Epithelial cell of esophagus (primary cell): ENCODE results near the gene UBE2D4.

Experiments used
- DNase-seq: peaks from one replicate; pipeline ENCODE4 v3.0.0; 2010; ENCODE audit warnings: low read depth
- H3K4me3 ChIP-seq: 2 replicates; pipeline ENCODE4 v1.5.1; 2011; ENCODE audit warnings: mild to moderate bottlenecking, low read length, control low read depth
- TF ChIP-seq, protein P1 (sequence below): IDR thresholded peaks from 2 replicates; pipeline ENCODE4 v1.5.1; 2011; ENCODE audit warnings: low read depth, mild to moderate bottlenecking, low read length, control low read depth, inconsistent platforms; ENCODE audit not compliant: insufficient read depth; ENCODE audit errors: missing control alignments

The UBE2D4 gene

DNA sequence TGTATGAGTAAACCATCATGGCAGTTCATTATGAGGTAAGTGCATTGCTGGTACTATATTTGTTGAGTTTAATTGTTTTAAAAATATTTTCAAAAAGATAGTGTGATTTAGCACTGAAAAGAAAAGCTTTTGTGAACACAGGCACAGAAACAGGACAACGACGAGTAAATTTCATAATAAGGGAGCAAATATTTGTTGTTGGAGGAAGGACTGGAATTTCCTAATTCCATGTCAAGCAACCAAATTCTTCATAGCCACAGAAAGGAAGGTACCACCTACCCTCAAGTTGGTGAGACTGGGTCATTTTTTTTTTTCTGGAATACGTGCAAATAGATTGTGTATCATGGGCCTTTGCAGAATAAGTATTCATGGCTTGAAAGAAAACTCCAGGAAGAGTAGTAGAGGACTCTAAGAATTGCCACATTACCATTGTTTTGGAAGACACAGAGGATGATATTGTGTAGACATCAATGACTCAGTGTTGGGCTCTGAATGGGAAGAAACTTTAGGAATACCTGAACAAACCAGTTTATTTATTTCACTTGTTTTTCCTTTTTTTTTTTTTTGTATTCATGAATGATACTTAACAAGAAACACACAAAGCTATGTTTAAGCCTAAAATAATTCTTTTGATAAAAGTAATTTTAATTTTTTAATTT lies 7.8 kb downstream of the UBE2D4 start:
- TF ChIP-seq, protein P1, sequence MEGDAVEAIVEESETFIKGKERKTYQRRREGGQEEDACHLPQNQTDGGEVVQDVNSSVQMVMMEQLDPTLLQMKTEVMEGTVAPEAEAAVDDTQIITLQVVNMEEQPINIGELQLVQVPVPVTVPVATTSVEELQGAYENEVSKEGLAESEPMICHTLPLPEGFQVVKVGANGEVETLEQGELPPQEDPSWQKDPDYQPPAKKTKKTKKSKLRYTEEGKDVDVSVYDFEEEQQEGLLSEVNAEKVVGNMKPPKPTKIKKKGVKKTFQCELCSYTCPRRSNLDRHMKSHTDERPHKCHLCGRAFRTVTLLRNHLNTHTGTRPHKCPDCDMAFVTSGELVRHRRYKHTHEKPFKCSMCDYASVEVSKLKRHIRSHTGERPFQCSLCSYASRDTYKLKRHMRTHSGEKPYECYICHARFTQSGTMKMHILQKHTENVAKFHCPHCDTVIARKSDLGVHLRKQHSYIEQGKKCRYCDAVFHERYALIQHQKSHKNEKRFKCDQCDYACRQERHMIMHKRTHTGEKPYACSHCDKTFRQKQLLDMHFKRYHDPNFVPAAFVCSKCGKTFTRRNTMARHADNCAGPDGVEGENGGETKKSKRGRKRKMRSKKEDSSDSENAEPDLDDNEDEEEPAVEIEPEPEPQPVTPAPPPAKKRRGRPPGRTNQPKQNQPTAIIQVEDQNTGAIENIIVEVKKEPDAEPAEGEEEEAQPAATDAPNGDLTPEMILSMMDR = no peak
- DNase-seq = peak; percentile 48
- H3K4me3 ChIP-seq = no peak overlapping the region

DNA sequence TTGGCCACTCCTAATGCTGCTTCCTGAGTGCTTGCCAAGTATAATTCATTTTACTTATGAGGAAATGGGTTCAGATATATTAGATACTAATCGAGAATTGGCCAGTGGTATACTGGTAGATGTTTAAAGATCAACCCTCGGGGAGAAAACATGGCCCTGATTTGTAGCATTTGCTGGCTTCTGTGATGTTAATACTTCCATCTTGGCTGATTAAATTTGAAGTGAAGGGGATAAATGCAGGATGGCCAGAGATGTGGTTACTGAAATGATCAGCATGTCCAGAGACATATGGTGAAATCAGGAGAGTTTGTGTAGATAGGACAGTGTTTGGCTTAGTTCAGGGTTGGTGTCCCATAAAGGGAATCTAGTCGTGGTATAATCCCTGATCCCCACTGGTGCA lies 11.2 kb downstream of the UBE2D4 start:
- no peak for DNase-seq
- TF ChIP-seq, protein P1 = no peak

DNA sequence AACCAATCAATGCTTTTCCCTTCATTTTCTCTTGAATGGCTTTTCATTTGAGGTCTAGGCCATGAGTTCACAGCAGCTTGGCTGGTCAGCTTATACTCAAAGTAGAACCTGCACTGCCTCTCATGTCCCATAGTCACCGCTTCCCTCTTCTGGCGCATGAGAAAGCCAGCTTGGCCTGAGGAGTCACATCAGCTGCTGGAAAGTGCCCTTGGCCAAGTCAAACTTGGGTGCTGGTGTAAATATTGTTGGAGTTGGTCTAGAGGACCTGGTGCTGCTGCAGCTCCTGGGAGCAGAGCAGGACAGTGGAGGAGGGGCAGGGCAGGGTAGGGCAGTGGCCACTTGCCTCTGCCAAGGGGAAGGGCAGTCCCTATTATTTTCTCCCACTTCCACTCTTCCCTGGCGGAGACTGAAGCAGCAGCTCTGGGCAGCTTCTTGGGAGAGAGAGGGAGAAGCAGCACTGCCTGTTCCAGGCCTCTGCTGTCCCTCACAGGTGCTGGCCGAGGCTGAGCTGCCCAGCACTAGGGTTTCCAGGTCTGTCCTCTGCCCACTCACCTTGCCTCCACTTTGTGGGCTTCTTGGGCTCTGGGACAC lies 12.8 kb downstream of the UBE2D4 start:
- no peak overlapping the region for H3K4me3 ChIP-seq
- no peak for DNase-seq
- TF ChIP-seq, protein P1 = no peak

More for the DNA sequence above, 11.2 kb downstream of the UBE2D4 start:
- H3K4me3 ChIP-seq = no peak overlapping the region

DNA sequence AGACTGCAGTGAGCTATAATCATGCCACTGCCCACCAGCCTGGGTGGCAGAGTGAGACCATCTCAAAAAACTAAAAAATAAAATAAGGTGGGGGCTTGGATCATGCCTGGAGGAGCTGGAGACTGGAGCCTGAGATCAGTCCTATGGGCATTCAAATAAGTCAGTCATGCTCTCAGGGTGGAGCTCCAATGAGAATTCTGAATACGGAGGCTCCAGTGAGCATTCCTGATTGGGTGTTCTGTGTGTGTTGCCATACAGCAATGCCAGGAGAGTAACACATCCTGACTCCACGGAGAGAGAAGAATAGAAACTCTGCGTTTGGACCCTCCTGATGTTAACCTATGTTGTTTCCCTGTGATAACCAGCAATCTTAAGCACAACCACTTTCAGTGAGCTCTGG lies 16.0 kb downstream of the UBE2D4 start:
- no peak for DNase-seq
- no peak overlapping the region for H3K4me3 ChIP-seq
- TF ChIP-seq, protein P1 = no peak

DNA sequence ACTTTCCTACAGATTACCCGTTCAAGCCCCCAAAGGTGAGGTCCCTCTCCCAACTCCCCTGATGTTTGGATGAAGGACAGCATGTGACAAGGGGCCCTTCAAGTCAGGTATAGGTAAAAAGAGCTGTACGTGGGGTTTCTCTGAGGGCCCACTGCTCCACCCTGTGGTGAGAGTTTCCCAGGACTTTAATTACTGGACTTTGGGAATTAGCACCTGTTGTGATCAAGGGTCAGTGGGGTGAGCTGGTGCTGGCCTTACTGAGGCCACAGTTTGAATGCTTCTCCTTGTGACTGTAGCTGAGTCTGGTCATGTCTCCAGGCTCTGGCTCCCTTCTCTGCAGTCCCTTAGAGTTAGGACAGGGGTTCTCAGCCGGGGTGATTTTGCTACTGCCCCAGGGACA lies 16.8 kb downstream of the UBE2D4 start:
- no peak for DNase-seq
- no peak overlapping the region for H3K4me3 ChIP-seq
- TF ChIP-seq, protein P1 = peak; percentile 31

DNA sequence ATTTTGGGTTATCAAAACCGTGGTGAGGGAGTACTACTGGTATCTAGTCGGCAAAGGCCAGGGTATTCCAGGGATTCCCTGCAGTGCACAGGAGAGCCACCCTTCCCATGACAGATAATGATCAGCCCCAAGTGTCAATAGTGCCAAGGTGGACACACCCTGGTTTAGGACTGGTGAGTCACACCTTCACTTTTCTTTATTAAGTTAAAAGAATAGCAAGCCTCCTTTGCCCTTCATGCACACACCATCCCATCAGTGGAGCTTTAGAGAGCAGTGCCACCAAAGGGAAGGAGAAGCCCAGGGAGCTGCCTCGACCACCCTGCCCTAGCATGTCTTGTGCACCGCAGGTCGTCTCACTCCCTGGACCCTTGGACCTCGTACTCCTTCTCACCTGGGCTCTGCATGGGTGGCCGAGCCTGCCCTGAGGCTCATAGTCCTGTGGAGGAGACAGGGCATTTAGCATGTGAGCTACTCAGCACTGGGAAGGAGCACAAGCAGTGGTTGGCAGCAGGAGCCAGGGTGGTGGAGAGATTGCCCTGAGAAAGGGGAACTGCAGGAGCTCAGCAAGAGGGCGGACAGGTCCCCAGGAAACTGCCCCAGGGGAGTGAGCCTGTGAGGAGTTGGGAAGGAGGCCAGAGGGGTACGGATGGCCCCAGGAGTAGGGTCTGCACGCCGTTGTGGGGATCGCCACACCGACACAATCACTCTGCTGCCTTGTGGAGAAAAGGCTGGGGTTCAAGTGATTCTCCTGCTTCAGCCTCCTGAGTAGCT lies 17.4 kb downstream of the UBE2D4 start:
- TF ChIP-seq, protein P1 = no peak
- no peak overlapping the region for H3K4me3 ChIP-seq
- DNase-seq = peak; percentile 21

DNA sequence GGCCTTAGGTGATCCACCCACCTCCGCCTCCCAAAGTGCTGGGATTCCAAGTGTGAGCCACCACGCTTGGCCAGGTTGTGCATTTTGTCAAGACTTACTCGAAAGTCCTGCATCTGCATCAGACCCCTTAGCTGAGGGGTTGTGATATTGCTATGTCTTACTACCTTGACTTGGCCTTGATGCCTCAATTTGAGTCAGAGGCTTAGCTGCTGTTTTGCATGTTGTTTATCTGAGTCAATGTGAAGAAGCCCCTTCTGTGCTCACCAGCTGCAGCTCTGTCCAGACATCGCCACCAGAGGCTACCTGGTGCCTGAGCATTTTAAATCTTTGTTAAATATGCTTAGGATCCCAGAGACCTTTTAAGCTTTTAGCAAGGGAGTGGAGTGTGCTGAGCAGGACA lies 18.1 kb downstream of the UBE2D4 start:
- TF ChIP-seq, protein P1 = no peak
- no peak for DNase-seq

More for the DNA sequence above, 18.1 kb downstream of the UBE2D4 start:
- no peak overlapping the region for H3K4me3 ChIP-seq
